Suprapubic skin (tissue), 4 donors: ENCODE measurements around the gene MAPK8IP2. TPM values are rescaled to one million over a fixed set of nuclear protein-coding genes. Genes with fewer than 3 reads are reported as not detected.

Source experiments
- DNase-seq, 2 donors: peaks; one replicate each; pipeline ENCODE4 v3.0.0-alpha.2; 2019; ENCODE audit warnings: low spot score in 2 of 2
- H3K27ac ChIP-seq: fragments of 200-600 bp; sonication (generic); one replicate; pipeline ENCODE4 v1.5.1; 2019
- H3K27me3 ChIP-seq: fragments of 200-600 bp; sonication (generic); one replicate; pipeline ENCODE4 v1.5.1; 2019
- H3K36me3 ChIP-seq: fragments of 200-600 bp; sonication (generic); one replicate; pipeline ENCODE4 v1.5.1; 2019
- H3K4me1 ChIP-seq: fragments of 200-600 bp; sonication (generic); one replicate; pipeline ENCODE4 v1.5.1; 2019
- H3K4me3 ChIP-seq: fragments of 200-600 bp; sonication (generic); one replicate; pipeline ENCODE4 v1.5.1; 2019; ENCODE audit warnings: mild to moderate bottlenecking
- H3K9me3 ChIP-seq: fragments of 200-600 bp; sonication (generic); one replicate; pipeline ENCODE4 v1.5.1; 2019
- EP300 ChIP-seq: sonication (generic); formaldehyde crosslinking; IDR thresholded peaks from one replicate; pipeline ENCODE4 v1.6.1; 2017; ENCODE audit warnings: antibody characterized with exemption
- POLR2A ChIP-seq, 2 donors: fragments of 450-650 bp; IDR thresholded peaks; one replicate each; pipeline ENCODE4 v1.6.1; 2017; ENCODE audit warnings: antibody characterized with exemption in 2 of 2, mild to moderate bottlenecking in 2 of 2, moderate library complexity in 2 of 2
- POLR2AphosphoS5 ChIP-seq, 3 donors: sonication (generic); formaldehyde crosslinking; IDR thresholded peaks; one replicate each; pipeline ENCODE4 v1.6.1; 2017; ENCODE audit warnings: antibody characterized with exemption in 3 of 3
- WGBS: methylation state at CpG from one replicate; pipeline ENCODE4 v1.1.5; 2018; 5-methylcytosine and 5-hydroxymethylcytosine counted together
- total RNA-seq, 4 donors: library from RNA; depleted of rRNA; stranded (reverse); fragments of >200 nt; gene quantifications; one replicate each; pipeline ENCODE4 v1.1.0, GENCODE V29; 2016
- TF ChIP-seq, protein P1 (sequence below), 2 donors: fragments of 200-600 bp in 1 of 2; fragments of 450-650 bp in 1 of 2; sonication (generic) in 1 of 2; IDR thresholded peaks; one replicate each; pipeline ENCODE4 v1.5.1; 2016 to 2019; ENCODE audit warnings: antibody characterized with exemption in 2 of 2, mild to moderate bottlenecking in 1 of 2, moderate library complexity in 1 of 2

MAPK8IP2 gene
- total RNA-seq, 4 donors from 2014 or later, result 2.6 to 4.4 (median 3.7) TPM

DNA sequence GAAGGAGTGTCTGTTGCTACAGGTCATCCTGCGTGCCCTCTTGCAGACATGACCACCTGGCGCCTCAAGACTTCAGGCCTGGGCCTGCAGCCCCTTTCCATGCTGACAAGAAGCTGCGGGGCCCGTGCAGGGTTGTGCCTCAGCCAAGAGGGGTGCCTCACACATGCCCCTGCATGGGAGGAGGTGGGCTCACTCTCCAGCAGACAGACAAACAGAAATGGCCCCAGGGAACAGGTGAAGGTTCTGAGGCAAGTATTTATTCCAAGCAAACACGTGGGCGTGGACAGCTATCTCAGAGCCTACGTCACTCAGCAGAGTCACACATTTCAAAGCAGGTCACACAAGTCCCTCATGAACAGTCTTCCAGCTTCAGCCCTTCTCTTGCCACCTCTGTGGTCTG lies 32.0 kb upstream of the MAPK8IP2 start:
- Histone ChIP-seq H3K27me3 (no peaks in the 10 kb centered on the region), H3K36me3 (peaks cover 29% of the 10 kb centered on the region), H3K4me1 (peaks cover 4% of the 10 kb centered on the region), H3K4me3 (no peak overlapping the region), H3K9me3 (no peaks in the 10 kb centered on the region), H3K27ac (no peak overlapping the region)
- WGBS, result 80% methylated on average over 5 of the region's 7 CpGs
- DNase-seq, result peak in 1 of 2 donors; percentile 46
- TF ChIP-seq, protein P1, sequence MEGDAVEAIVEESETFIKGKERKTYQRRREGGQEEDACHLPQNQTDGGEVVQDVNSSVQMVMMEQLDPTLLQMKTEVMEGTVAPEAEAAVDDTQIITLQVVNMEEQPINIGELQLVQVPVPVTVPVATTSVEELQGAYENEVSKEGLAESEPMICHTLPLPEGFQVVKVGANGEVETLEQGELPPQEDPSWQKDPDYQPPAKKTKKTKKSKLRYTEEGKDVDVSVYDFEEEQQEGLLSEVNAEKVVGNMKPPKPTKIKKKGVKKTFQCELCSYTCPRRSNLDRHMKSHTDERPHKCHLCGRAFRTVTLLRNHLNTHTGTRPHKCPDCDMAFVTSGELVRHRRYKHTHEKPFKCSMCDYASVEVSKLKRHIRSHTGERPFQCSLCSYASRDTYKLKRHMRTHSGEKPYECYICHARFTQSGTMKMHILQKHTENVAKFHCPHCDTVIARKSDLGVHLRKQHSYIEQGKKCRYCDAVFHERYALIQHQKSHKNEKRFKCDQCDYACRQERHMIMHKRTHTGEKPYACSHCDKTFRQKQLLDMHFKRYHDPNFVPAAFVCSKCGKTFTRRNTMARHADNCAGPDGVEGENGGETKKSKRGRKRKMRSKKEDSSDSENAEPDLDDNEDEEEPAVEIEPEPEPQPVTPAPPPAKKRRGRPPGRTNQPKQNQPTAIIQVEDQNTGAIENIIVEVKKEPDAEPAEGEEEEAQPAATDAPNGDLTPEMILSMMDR (IDR thresholded peaks at IDR 0.05), result no peak
- TF ChIP-seq EP300 (no peak), POLR2AphosphoS5 (IDR thresholded peaks at IDR 0.05) (no peak), POLR2A (IDR thresholded peaks at IDR 0.05) (no peak)

DNA sequence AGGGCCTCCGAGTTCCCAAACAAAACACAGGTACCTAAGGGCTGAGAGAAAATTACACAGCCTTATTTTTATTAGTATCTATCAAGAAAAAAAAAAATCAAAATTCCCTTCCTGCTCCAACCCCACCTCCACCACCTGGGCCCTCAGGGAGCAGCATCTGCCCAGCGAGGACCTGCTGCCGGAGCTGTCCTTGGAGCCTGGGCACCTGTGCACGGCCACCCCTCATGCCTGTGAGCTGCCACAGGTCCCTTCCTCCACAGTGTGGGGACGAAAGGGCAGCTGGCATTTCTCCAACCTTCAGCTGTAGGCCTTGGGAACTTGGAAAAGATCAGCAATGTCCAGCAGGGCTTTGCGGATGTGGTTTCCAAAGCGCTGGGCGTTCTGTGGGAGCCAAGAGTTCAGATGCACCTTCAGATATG lies 31.5 kb upstream of the MAPK8IP2 start:
- peaks cover 29% of the 10 kb centered on the region for H3K36me3 ChIP-seq
- TF ChIP-seq POLR2AphosphoS5 (IDR thresholded peaks at IDR 0.05) (no peak), POLR2A (IDR thresholded peaks at IDR 0.05) (no peak), EP300 (no peak)
- TF ChIP-seq, protein P1 (IDR thresholded peaks at IDR 0.05), result no peak
- H3K27me3 ChIP-seq, result no peaks in the 10 kb centered on the region
- 93% methylated on average over 8 of the region's 8 CpGs for WGBS
- H3K9me3 ChIP-seq, result no peaks in the 10 kb centered on the region
- H3K4me3 ChIP-seq, result no peak overlapping the region
- no peak for DNase-seq
- no peaks in the 10 kb centered on the region for H3K4me1 ChIP-seq
- H3K27ac ChIP-seq, result no peak overlapping the region

DNA sequence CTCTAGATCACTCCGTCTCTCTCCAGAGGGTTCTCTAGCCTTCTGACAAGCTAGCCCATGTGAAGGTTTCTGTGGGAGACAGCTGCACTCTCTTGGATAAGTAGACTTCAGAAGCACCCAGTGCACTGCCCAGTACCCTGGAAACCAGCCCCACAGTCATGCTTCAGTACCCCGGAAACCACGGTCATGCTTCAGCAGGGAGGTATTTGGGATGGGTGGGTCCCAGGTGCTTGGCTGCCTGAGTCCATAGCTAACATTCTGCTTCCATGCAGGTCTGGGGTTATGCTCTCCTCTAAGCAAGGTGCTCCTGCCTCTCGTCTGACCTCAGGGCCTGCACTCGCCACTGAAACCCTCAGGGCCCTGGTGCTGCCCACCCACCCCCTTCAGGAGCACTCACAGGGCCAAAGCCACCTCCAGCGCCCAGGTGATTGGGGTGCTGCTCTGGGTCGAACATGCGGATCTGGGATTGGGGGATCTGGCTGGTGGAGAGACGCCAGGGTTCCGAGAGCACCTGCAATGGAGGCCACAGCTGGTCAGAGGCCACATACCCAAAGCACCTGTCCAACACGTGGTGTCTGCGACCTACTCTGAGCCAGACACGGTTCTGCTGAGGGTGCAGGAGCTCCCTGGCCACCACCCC lies 30.6 kb upstream of the MAPK8IP2 start:
- no peaks in the 10 kb centered on the region for H3K9me3 ChIP-seq
- no peak for TF ChIP-seq POLR2A (IDR thresholded peaks at IDR 0.05)
- TF ChIP-seq, protein P1 (IDR thresholded peaks at IDR 0.05), result no peak
- TF ChIP-seq POLR2AphosphoS5 (IDR thresholded peaks at IDR 0.05), result no peak
- TF ChIP-seq EP300, result no peak
- peaks cover 29% of the 10 kb centered on the region for H3K36me3 ChIP-seq
- no peak overlapping the region for H3K27ac ChIP-seq
- H3K4me3 ChIP-seq, result no peak overlapping the region
- no peaks in the 10 kb centered on the region for H3K27me3 ChIP-seq
- WGBS, result 94% methylated on average over 10 of the region's 13 CpGs
- DNase-seq, result peak in 1 of 2 donors; percentile 59
- H3K4me1 ChIP-seq, result no peaks in the 10 kb centered on the region

DNA sequence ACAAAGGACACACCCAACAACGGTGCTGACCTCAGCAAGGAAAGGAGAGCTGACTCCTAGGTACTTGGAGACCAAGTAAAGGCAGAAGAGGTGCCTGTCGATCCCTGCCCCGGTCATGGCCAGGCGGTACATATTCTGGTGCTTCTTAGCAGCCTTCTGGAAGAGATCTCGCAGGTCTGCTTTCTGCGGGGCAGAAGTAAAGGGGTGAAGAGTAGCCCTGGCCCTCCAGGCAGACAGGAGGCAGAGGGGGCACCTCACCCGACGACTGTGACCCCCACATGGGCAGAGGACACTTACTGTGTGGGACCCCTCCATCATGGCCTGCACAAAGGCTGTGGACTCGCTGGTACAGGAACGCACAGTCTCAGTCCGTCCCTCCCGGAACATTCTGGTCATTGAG lies 29.7 kb upstream of the MAPK8IP2 start:
- Histone ChIP-seq H3K27me3 (no peaks in the 10 kb centered on the region), H3K27ac (no peak overlapping the region), H3K4me3 (no peak overlapping the region), H3K36me3 (peaks cover 29% of the 10 kb centered on the region), H3K4me1 (no peaks in the 10 kb centered on the region), H3K9me3 (no peaks in the 10 kb centered on the region)
- 92% methylated on average over 10 of the region's 12 CpGs for WGBS
- TF ChIP-seq, protein P1 (IDR thresholded peaks at IDR 0.05), result no peak
- TF ChIP-seq POLR2AphosphoS5 (IDR thresholded peaks at IDR 0.05), result no peak
- no peak for TF ChIP-seq POLR2A (IDR thresholded peaks at IDR 0.05)
- no peak for TF ChIP-seq EP300
- DNase-seq, result peak in 1 of 2 donors; percentile 47

DNA sequence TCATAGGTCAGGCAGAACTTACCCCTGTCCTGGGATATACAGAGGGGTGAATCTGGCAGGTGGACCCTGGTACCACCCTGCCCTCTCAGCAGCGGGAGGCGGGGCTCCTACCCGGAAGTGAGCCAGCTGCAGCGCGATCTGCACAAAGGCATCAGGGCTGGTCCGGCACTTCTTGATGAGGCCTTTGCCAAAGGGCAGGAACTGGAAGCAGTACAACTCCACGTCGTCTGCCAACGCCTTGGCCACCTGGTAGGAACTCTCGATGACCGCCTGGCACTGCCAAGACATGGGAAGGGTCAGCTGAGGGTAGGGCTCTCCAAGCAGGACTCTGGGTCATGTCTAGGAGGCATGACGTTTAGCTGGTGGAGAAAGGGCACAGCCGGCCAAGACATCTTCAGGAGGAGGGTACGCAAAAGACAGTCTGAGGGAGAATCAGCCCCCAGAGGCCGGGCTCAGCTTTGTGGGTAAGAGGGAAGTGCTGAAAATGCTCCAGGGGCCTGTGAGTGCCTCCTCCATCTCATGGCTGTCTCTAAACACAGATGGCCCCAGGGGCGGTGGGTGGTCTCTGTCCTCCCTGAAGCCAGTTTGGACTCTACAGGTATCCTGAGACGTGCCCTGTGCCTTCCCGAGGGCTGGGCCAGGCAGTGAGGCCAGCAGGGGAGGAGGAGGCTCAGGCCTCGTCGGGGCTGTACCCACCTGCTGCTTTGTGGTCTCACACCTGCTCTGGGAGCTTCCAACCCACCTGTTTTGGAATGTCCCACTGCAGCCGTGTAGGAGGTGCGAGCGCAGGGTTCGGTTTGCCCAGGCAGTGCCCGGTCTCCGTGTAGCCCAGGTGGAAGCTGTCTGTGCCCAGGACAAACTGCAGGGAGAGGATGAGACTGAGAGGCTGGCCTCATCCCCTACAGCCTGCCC lies 29.1 kb upstream of the MAPK8IP2 start:
- TF ChIP-seq, protein P1 (IDR thresholded peaks at IDR 0.05), result no peak
- no peak for TF ChIP-seq POLR2A (IDR thresholded peaks at IDR 0.05)
- peaks cover 29% of the 10 kb centered on the region for H3K36me3 ChIP-seq
- H3K4me3 ChIP-seq, result no peak overlapping the region
- H3K27me3 ChIP-seq, result no peaks in the 10 kb centered on the region
- WGBS, result 84% methylated on average over 14 of the region's 26 CpGs
- no peaks in the 10 kb centered on the region for H3K4me1 ChIP-seq
- no peak overlapping the region for H3K27ac ChIP-seq
- peak in 1 of 2 donors; percentile 55 for DNase-seq
- H3K9me3 ChIP-seq, result no peaks in the 10 kb centered on the region
